A673 (cell line): Measurements from ENCODE around the gene TGIF1.

ENCODE experiments used
- EZH2 ChIP-seq: fragments of 200-600 bp; sonication (generic); IDR thresholded peaks from 2 replicates; pipeline ENCODE4 v1.6.1; 2017; ENCODE audit warnings: borderline replicate concordance, low read depth, mild to moderate bottlenecking, mixed read lengths, antibody characterized with exemption, low read length; ENCODE audit not compliant: poor library complexity, severe bottlenecking
- TF ChIP-seq, protein P1 (sequence below): fragments of 300-800, 200-600 bp; sonication (generic); conservative IDR thresholded peaks from 2 replicates; pipeline ENCODE4 v1.5.1; 2017; ENCODE audit warnings: low read depth, mild to moderate bottlenecking, antibody characterized with exemption, low read length, moderate library complexity, mixed read lengths

DNA sequence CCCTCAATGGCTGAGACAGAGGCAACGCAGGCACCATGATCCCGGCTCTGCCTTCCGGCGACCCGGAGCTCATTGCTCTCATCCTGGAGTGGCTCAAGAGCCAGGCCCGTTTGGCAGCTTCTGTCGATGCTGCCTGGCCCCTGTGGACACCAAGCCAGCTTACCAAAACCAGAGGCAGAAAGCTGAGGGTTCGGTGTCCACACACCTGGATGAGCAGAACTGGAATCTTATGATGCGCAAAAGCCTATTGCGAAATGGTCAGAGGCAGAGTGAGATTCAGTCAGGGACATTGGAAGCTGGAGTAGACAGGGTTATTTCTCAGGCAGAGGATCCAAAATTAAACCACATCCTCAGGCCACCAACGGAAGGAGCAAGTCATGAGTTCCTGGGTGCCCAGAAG lies 34.9 kb upstream of the TGIF1 start:
- TF ChIP-seq, protein P1, sequence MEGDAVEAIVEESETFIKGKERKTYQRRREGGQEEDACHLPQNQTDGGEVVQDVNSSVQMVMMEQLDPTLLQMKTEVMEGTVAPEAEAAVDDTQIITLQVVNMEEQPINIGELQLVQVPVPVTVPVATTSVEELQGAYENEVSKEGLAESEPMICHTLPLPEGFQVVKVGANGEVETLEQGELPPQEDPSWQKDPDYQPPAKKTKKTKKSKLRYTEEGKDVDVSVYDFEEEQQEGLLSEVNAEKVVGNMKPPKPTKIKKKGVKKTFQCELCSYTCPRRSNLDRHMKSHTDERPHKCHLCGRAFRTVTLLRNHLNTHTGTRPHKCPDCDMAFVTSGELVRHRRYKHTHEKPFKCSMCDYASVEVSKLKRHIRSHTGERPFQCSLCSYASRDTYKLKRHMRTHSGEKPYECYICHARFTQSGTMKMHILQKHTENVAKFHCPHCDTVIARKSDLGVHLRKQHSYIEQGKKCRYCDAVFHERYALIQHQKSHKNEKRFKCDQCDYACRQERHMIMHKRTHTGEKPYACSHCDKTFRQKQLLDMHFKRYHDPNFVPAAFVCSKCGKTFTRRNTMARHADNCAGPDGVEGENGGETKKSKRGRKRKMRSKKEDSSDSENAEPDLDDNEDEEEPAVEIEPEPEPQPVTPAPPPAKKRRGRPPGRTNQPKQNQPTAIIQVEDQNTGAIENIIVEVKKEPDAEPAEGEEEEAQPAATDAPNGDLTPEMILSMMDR = no peak
- TF ChIP-seq EZH2 = no peak
